Astrocyte of the cerebellum (primary cell): ENCODE data around the gene CHORDC1.
"Not testable (repeated sequence)": the region's sequence is repeated elsewhere in the genome, so short reads cannot be mapped to it uniquely, and the experiment has no call there.

Source experiments
- DNase-seq: peaks from one replicate; pipeline ENCODE4 v3.0.0-alpha.2; 2011; ENCODE audit warnings: low read depth
- H3K4me3 ChIP-seq: 2 replicates; pipeline ENCODE4 v1.5.1; 2011; ENCODE audit warnings: mild to moderate bottlenecking, low read depth, low read length, moderate library complexity
- in situ Hi-C: cut with HindIII; loops from 2 replicates; pipeline ENCODE4 v1.10.0; 2017; ENCODE audit warnings: low sequenced_read_pairs
- TF ChIP-seq, protein P1 (sequence below): IDR thresholded peaks from 2 replicates; pipeline ENCODE4 v1.5.1; 2012; ENCODE audit warnings: low read length, low read depth, moderate library complexity, mild to moderate bottlenecking; ENCODE audit errors: missing control alignments

CHORDC1 gene

DNA sequence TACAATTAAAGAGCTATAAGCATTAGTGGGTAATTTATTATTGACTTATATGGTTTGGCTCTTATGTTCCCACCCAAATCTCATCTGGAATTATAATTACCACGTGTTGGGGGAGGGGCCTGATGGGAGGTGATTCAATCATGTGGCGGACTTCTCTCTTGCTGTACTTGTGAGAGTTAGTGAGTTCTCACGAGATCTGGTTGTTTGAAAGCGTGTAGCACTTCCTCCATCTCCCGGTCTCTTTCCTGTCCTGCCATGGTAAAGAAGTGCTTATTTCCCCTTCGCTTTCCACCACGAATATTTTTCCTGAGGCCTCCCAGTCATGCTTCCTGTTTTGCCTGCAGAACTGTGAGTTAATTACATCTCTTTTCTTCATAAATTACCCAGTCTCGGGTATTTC lies 28.1 kb upstream of the CHORDC1 start:
- TF ChIP-seq, protein P1, sequence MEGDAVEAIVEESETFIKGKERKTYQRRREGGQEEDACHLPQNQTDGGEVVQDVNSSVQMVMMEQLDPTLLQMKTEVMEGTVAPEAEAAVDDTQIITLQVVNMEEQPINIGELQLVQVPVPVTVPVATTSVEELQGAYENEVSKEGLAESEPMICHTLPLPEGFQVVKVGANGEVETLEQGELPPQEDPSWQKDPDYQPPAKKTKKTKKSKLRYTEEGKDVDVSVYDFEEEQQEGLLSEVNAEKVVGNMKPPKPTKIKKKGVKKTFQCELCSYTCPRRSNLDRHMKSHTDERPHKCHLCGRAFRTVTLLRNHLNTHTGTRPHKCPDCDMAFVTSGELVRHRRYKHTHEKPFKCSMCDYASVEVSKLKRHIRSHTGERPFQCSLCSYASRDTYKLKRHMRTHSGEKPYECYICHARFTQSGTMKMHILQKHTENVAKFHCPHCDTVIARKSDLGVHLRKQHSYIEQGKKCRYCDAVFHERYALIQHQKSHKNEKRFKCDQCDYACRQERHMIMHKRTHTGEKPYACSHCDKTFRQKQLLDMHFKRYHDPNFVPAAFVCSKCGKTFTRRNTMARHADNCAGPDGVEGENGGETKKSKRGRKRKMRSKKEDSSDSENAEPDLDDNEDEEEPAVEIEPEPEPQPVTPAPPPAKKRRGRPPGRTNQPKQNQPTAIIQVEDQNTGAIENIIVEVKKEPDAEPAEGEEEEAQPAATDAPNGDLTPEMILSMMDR = no peak
- in situ Hi-C loops = no loop called here
- no peak for DNase-seq
- no peak overlapping the region for H3K4me3 ChIP-seq

DNA sequence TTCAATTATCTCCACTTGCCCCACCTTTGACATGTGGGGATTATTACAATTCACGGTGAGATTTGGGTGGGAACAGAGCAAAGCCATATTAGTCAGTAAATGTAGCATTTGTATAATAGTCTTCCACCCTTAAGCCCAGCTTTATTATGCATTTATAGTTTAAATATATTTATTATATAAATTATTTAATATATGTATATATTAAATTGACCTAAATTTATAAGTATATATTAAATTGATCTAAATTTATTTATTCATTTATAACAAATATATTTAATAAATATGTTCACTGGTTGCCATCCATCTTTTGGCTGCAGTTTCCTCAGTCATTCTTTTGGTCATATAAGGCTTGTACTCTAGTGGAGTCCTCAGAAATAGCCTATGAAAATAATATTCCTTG lies 23.6 kb upstream of the CHORDC1 start:
- TF ChIP-seq, protein P1 = no peak
- in situ Hi-C loops = no loop called here
- H3K4me3 ChIP-seq = no peak overlapping the region
- no peak for DNase-seq

DNA sequence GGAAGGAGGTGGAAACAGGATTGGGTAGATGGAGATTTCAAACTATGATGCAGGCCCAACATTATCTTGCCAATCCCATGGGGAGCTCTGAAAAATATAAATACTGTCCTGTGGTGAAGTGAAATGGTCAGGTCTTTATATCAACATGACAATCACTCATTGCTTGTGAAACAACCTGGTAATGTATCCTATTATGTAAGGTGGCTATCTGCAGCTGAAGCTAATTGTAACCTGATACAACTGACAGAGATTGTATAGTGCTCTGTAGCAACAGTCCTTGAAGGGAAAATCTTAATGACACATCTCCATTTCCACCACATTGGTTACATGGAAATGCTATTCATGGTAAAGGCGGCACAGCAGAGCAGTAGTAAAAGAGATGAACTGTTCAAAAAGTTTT lies 20.7 kb upstream of the CHORDC1 start:
- TF ChIP-seq, protein P1 = no peak
- no peak for DNase-seq
- in situ Hi-C loops = no loop called here
- H3K4me3 ChIP-seq = no peak overlapping the region

DNA sequence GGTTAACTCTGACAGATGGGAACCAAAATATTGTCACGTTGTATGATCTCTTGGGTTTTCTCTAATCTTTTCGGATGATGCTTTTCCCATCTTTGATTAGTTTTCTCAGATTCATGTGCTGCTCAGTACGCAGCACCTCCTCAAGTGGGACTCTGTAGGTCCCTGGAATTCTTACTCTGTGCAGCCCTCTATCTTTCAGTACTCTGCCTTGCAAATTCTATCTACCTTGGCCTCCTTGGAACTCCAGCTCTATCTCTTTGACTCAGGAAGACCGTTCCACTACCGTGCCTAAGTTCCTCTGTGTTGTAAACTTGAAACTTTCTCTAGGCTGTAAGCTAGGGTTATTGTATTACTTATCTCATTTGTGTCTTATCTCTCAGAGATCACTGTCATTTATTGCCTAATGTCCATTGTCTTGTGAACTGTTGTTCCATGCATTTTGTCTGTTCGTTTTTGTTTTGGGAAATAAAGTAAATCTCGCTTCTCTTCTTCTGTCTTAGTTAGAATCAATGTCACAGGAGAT lies 20.1 kb upstream of the CHORDC1 start:
- H3K4me3 ChIP-seq = no peak overlapping the region
- in situ Hi-C loops = no loop called here
- TF ChIP-seq, protein P1 = no peak

DNA sequence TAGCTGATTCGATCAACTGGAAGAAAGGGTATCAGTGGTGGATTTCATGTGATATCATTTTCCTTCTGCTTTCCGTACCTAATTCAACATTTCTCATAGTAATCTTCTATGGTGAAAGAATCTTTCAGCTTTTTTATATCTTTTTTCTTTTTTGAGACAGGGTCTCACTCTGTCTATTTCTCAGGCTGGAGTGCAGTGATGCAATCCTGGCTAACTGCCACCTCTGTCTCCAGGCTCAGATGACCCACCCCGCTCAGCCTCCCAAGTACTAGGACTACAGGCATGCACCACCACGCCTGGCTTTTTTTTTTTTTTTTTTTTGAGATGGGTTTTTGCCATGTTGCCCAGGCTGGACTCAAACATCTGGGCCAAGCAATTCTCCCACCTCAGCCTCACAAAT lies 18.6 kb upstream of the CHORDC1 start:
- H3K4me3 ChIP-seq = no peak overlapping the region
- DNase-seq = no peak
- in situ Hi-C loops = no loop called here
- TF ChIP-seq, protein P1 = no peak

More for the DNA sequence above, 20.1 kb upstream of the CHORDC1 start:
- DNase-seq = no peak

DNA sequence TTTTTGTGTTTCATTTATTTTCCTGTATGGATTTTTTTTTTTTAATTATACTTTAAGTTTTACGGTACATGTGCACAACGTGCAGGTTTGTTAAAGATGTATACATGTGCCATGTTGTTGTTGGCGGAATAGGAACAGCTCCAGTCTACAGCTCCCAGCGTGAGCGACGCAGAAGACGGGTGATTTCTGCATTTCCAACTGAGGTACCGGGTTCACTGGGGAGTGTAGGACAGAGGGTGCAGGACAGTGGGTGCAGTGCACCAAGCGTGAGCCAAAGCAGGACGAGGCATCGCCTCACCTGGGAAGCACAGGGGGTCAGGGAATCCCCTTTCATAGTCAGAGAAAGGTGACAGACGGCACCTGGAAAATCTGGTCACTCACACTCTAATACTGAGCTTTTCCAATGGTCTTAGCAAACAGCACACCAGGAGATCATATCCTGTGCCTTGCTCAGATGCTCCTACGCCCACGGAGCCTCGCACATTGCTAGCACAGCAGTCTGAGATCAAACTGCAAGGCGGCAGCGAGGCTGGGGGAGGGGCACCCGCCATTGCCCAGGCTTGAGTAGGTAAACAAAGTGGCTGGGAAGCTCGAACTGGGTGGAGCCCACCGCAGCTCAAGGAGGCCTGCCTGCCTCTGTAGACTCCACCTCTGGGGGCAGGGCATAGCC lies 17.3 kb upstream of the CHORDC1 start:
- in situ Hi-C loops, H3K4me3 ChIP-seq, DNase-seq: not testable (repeated sequence)

DNA sequence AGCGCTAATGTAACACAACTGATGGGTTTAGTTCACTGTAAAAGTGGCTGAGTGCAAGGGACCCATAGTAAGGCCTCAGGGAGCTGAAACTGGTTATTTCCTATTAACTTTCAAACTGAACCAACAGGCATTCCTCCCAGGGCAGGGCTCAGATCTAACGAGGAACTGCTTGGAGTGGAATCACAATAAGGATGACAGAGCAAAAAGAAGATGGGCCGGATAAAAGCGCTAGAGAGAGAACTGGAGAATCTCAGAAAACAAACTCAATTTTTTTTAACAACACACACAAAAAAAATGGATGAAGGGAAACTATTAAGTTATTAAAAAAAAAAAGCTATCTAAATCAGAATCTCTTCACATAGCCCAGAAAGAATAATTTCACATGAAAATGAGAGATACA lies 14.2 kb upstream of the CHORDC1 start:
- H3K4me3 ChIP-seq = no peak overlapping the region
- TF ChIP-seq, protein P1 = no peak
- in situ Hi-C loops = no loop called here
- DNase-seq = no peak
